ENCODE results near the gene FICD.

Gene FICD

DNA sequence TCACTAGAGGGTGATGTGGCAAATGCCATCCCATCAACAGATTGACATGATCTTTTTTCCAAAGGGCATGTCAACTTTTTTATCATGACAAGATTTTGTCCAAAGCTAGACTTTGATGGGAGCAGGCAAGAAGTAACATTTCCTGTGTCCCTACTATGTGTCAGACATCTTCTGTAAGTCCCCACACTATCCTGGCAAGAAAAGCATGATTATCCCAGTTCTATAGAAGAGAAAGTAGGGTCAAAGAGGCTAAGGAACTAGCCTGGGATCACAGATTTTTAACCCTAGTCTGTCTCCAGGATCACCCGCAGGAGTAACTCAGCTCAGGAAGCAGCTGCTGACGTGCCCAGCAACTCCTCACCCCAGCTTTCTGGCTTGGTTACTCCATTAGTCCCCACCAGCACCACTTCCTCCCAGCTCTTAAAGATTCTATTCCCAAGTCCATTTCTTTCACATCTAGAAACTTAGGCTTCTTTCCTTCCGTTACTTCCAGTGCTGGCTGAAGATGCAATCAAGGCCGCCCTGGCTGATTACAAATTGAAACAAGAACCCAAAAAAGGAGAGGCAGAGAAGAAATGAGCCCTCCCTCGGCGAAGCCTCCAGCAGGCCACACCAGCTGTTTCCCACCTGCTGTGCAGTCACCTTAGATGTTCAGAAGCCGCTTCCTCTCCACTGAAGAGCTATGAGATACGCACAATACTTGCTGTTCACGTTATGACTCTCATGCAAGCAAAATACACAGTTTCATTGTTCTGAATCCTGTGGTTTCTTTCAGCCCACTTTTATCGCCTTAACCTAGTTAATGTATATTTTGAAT, 53.5 kb downstream of the FICD start:
- no peak for DNase-seq
